GM23338 (cell line): Measurements from ENCODE around the gene KCNMB2. TPM values are rescaled to one million over a fixed set of nuclear protein-coding genes. Genes with fewer than 3 reads are reported as not detected.

Experiments
- ATAC-seq: fragments of 200-7000 bp; cut with Tn5 transposase; 3 replicates; pipeline ENCODE4 v1.9.1; 2020
- DNase-seq: peaks from one replicate; pipeline ENCODE4 v3.0.0-alpha.2; 2015; ENCODE audit warnings: low spot score
- H2AFZ ChIP-seq: fragments of 200-600 bp; sonication (generic); 2 replicates; pipeline ENCODE4 v1.8.0; 2016; ENCODE audit warnings: antibody characterized with exemption, mild to moderate bottlenecking, moderate library complexity
- H3F3A ChIP-seq: fragments of 200-600 bp; sonication (generic); replicated peaks from 2 replicates; pipeline ENCODE4 v1.8.0; 2017; ENCODE audit warnings: antibody characterized with exemption, mixed run types, low read depth
- H3K27ac ChIP-seq: fragments of 200-600 bp; sonication (generic); 2 replicates; pipeline ENCODE4 v1.6.1; 2016; ENCODE audit warnings: low read depth
- H3K27me3 ChIP-seq: fragments of 200-600 bp; sonication (generic); 2 replicates; pipeline ENCODE4 v1.8.0; 2016; ENCODE audit warnings: mild to moderate bottlenecking, mixed run types, moderate library complexity; ENCODE audit not compliant: insufficient read depth
- H3K36me3 ChIP-seq: fragments of 200-600 bp; sonication (generic); 2 replicates; pipeline ENCODE4 v1.8.0; 2016; ENCODE audit warnings: mild to moderate bottlenecking; ENCODE audit not compliant: insufficient read depth
- H3K4me1 ChIP-seq: fragments of 200-600 bp; sonication (generic); 2 replicates; pipeline ENCODE4 v1.8.0; 2016; ENCODE audit warnings: mild to moderate bottlenecking, moderate library complexity; ENCODE audit not compliant: insufficient read depth
- H3K4me2 ChIP-seq: fragments of 200-600 bp; sonication (generic); 2 replicates; pipeline ENCODE4 v1.7.1; 2017; ENCODE audit warnings: mixed run types
- H3K4me3 ChIP-seq: fragments of 200-600 bp; sonication (generic); 2 replicates; pipeline ENCODE4 v1.6.1; 2016; ENCODE audit warnings: mixed run types
- H3K79me2 ChIP-seq: fragments of 200-600 bp; sonication (generic); replicated peaks from 2 replicates; pipeline ENCODE4 v1.8.0; 2017; ENCODE audit warnings: mild to moderate bottlenecking; ENCODE audit not compliant: insufficient read depth
- H3K9me2 ChIP-seq: fragments of 200-600 bp; sonication (generic); 2 replicates; pipeline ENCODE4 v1.8.0; 2017; ENCODE audit not compliant: insufficient read depth
- H4K20me1 ChIP-seq: fragments of 200-600 bp; sonication (generic); replicated peaks from 2 replicates; pipeline ENCODE4 v1.8.0; 2017; ENCODE audit warnings: mild to moderate bottlenecking; ENCODE audit not compliant: insufficient read depth
- H3K27ac Mint-ChIP-seq: 2 replicates; pipeline ENCODE4 v1.8.0; 2020; ENCODE audit warnings: inconsistent platforms, mild to moderate bottlenecking, moderate library complexity, mixed read lengths
- H3K27me3 Mint-ChIP-seq: 3 replicates; pipeline ENCODE4 v1.8.0; 2022; ENCODE audit warnings: low read depth, mild to moderate bottlenecking, moderate library complexity, mixed read lengths, inconsistent platforms; ENCODE audit not compliant: insufficient read depth, poor library complexity
- H3K36me3 Mint-ChIP-seq: 3 replicates; pipeline ENCODE4 v1.8.0; 2021; ENCODE audit warnings: low read depth, mild to moderate bottlenecking, inconsistent platforms, moderate library complexity, mixed read lengths
- H3K4me1 Mint-ChIP-seq: 3 replicates; pipeline ENCODE4 v1.8.0; 2020; ENCODE audit warnings: mild to moderate bottlenecking, inconsistent platforms, mixed read lengths
- H3K4me3 Mint-ChIP-seq: 3 replicates; pipeline ENCODE4 v1.8.0; 2021; ENCODE audit warnings: moderate library complexity, mild to moderate bottlenecking, inconsistent platforms, mixed read lengths
- H3K9me3 Mint-ChIP-seq: 3 replicates; pipeline ENCODE4 v1.8.0; 2020; ENCODE audit warnings: moderate library complexity, mild to moderate bottlenecking, inconsistent platforms, mixed read lengths
- ETS1 ChIP-seq: IDR thresholded peaks from 2 replicates; pipeline ENCODE4 v1.6.1; 2016; ENCODE audit warnings: antibody characterized with exemption
- EZH2 ChIP-seq: fragments of 200-600 bp; sonication (generic); IDR thresholded peaks from one replicate; pipeline ENCODE4 v1.8.0; 2017; ENCODE audit warnings: antibody characterized with exemption, mild to moderate bottlenecking, low read depth; ENCODE audit not compliant: unreplicated experiment
- JUNB ChIP-seq: IDR thresholded peaks from one replicate; pipeline ENCODE4 v1.6.1; 2016; ENCODE audit warnings: antibody characterized with exemption; ENCODE audit not compliant: unreplicated experiment
- NANOG ChIP-seq: IDR thresholded peaks from 2 replicates; pipeline ENCODE4 v1.6.1; 2016; ENCODE audit warnings: antibody characterized with exemption, borderline replicate concordance
- STAT1 ChIP-seq: IDR thresholded peaks from one replicate; pipeline ENCODE4 v1.6.1; 2016; ENCODE audit warnings: antibody characterized with exemption; ENCODE audit not compliant: unreplicated experiment
- ZNF114 ChIP-seq: fragments of 250-450 bp; sonication (Bioruptor Pico); IDR thresholded peaks from 2 replicates; pipeline ENCODE4 v1.5.0; 2020; ENCODE audit warnings: mild to moderate bottlenecking, moderate library complexity
- polyA plus RNA-seq: library from polyadenylated mRNA; unstranded; fragments of >200 nt; fragmentation: Nextera tagmentation; extraction: Ambion mirVana; gene quantifications from 2 replicates; pipeline ENCODE4 v1.2.1, GENCODE V29; 2016
- total RNA-seq: library from RNA; depleted of rRNA; stranded (reverse); fragments of >200 nt; shearing (Covaris generic); gene quantifications from 2 replicates; pipeline ENCODE4 v1.2.3, GENCODE V29; 2014

Gene KCNMB2
- total and polyA plus RNA-seq, 2 experiments from 2014 or later = 0.53 TPM; not detected in 1

GRCh38 chr3:178718995-178719635 is 182.9 kb downstream of the KCNMB2 start:
- H3K27me3 Mint-ChIP-seq = no peaks in the 10 kb centered on the region
- ATAC-seq = no peak
- H3K27ac ChIP-seq = no peak overlapping the region
- H3K27ac Mint-ChIP-seq = no peak overlapping the region
- H3K4me3 Mint-ChIP-seq = no peak overlapping the region
- 0 out of 2 replicates have a peak, but pooled peaks cover 3% of the 10 kb centered on the region for H3K9me2 ChIP-seq
- no peaks in the 10 kb centered on the region for H3K4me1 ChIP-seq
- TF ChIP-seq NANOG = no peak
- no peak for TF ChIP-seq ETS1
- no peak for TF ChIP-seq ZNF114 (CRISPR knock-in tag)
- no peak for TF ChIP-seq EZH2
- no peak for TF ChIP-seq JUNB
- H3K4me1 Mint-ChIP-seq = peaks cover 4% of the 10 kb centered on the region
- H3K36me3 ChIP-seq = 0 out of 2 replicates have a peak, but pooled peaks cover 3% of the 10 kb centered on the region
- no peaks in the 10 kb centered on the region for H3K79me2 ChIP-seq
- 0 out of 3 replicates have a peak, but pooled peaks cover 4% of the 10 kb centered on the region for H3K9me3 Mint-ChIP-seq
- no peak for DNase-seq
- H3K4me3 ChIP-seq = no peak overlapping the region
- H4K20me1 ChIP-seq = no peaks in the 10 kb centered on the region
- H3K36me3 Mint-ChIP-seq = no peaks in the 10 kb centered on the region; the same call in 2 of the 3 replicates
- no peaks in the 10 kb centered on the region for H3K27me3 ChIP-seq
- no peak overlapping the region for H3K4me2 ChIP-seq
- H2AFZ ChIP-seq = no peak overlapping the region
- no peaks in the 10 kb centered on the region for H3F3A ChIP-seq

- Histone ChIP-seq H3K9me2 (no peaks in the 10 kb centered on the region), H3K79me2 (no peaks in the 10 kb centered on the region), H4K20me1 (no peaks in the 10 kb centered on the region), H3K36me3 (no peaks in the 10 kb centered on the region), H3K4me1 (no peaks in the 10 kb centered on the region), H3K4me2 (no peak overlapping the region), H3K27ac (no peak overlapping the region), H3K4me3 (no peak overlapping the region), H3K27me3 (no peaks in the 10 kb centered on the region), H2AFZ (no peak overlapping the region), H3F3A (no peaks in the 10 kb centered on the region)
- no peak for TF ChIP-seq NANOG
- no peaks in the 10 kb centered on the region for H3K36me3 Mint-ChIP-seq
- H3K4me1 Mint-ChIP-seq = peaks cover 6% of the 10 kb centered on the region
- no peak for DNase-seq
- H3K9me3 Mint-ChIP-seq = no peaks in the 10 kb centered on the region
- H3K4me3 Mint-ChIP-seq = no peak overlapping the region
- no peak for ATAC-seq
- H3K27me3 Mint-ChIP-seq = no peaks in the 10 kb centered on the region
- no peak overlapping the region for H3K27ac Mint-ChIP-seq
Observed at GRCh38 chr3:178732824-178733223, 196.6 kb downstream of the KCNMB2 start.

GRCh38 chr3:178735032-178735674 is 198.9 kb downstream of the KCNMB2 start:
- peaks cover 6% of the 10 kb centered on the region for H3K4me1 Mint-ChIP-seq
- Histone ChIP-seq H3K9me2 (no peaks in the 10 kb centered on the region), H3K27ac (no peak overlapping the region), H3K4me3 (no peak overlapping the region), H3K27me3 (no peaks in the 10 kb centered on the region), H3K79me2 (no peaks in the 10 kb centered on the region), H3K36me3 (no peaks in the 10 kb centered on the region), H3K4me2 (no peak overlapping the region), H4K20me1 (no peaks in the 10 kb centered on the region), H3K4me1 (no peaks in the 10 kb centered on the region), H3F3A (no peaks in the 10 kb centered on the region), H2AFZ (no peak overlapping the region)
- no peak overlapping the region for H3K4me3 Mint-ChIP-seq
- H3K36me3 Mint-ChIP-seq = no peaks in the 10 kb centered on the region
- no peak overlapping the region for H3K27ac Mint-ChIP-seq
- no peak for DNase-seq
- no peaks in the 10 kb centered on the region for H3K9me3 Mint-ChIP-seq
- H3K27me3 Mint-ChIP-seq = no peaks in the 10 kb centered on the region
- ATAC-seq = no peak
- TF ChIP-seq ETS1 (no peak), NANOG (no peak), STAT1 (no peak)
